ENCODE measurements around the gene MPRIP.
A peak's percentile ranks its signal among the peaks of the same experiment; 100 is the strongest.

- TF ChIP-seq CBX5 (CRISPR knock-in tag; IDR thresholded peaks at IDR 0.05; ENCODE audit: borderline replicate concordance) (peak; percentile 58; the same call in 1 of the 2 replicates), CBFB (CRISPR knock-in tag; IDR thresholded peaks at IDR 0.05) (no peak), KAT2B (IDR thresholded peaks at IDR 0.05; ENCODE audit: borderline replicate concordance, low read depth, low read length) (no peak), ZNF598 (CRISPR knock-in tag; IDR thresholded peaks at IDR 0.05; ENCODE audit: borderline replicate concordance) (no peak), ZNF615 (CRISPR knock-in tag; IDR thresholded peaks at IDR 0.05; ENCODE audit: borderline replicate concordance) (peak; percentile 25; the same call in 1 of the 2 replicates), ZNF510 (CRISPR knock-in tag; IDR thresholded peaks at IDR 0.05; ENCODE audit: low read depth) (no peak)
These were observed 54.4 kb downstream of the MPRIP start for GRCh38 chr17:17096438-17097178.
